Left ventricle myocardium superior (tissue), 1 donor: Measurements from ENCODE around the gene LRAT. TPM values are rescaled to one million over a fixed set of nuclear protein-coding genes. Genes with fewer than 3 reads are reported as not detected.
"Not testable (repeated sequence)": the region's sequence is repeated elsewhere in the genome, so short reads cannot be mapped to it uniquely, and the experiment has no call there.

Source experiments
- ATAC-seq: fragments of 200-7000 bp; cut with Tn5 transposase; one replicate; pipeline ENCODE4 v1.9.1; 2020; ENCODE audit warnings: mild to moderate bottlenecking, moderate library complexity
- DNase-seq: peaks from one replicate; pipeline ENCODE4 v3.0.0-alpha.2; 2020
- intact Hi-C: fragments of 100-400 bp; cut with micrococcal nuclease; formaldehyde crosslinking; loops from one replicate; pipeline ENCODE4 v1.11.0; 2022
- long read RNA-seq: library from polyadenylated mRNA; unstranded; transcript quantifications from one replicate; pipeline ENCODE4 v2.0.0, GENCODE V29; 2021
- total RNA-seq: library from RNA; stranded (reverse); fragmentation: NEBNext Ultra II Directional; extraction: Animal tissue kit (Norgen Biotek cat#: 25700); gene quantifications from one replicate; pipeline ENCODE4 v1.2.1, GENCODE V29; 2021
- donor health status: DM: no; HTN: yes; CAD: no; lungs with severe emphysema.

LRAT gene
- 0.27 TPM for total RNA-seq
- long read RNA-seq, full-length matches to known transcripts = 1 of 1 reads
- long read RNA-seq, partial matches to known transcripts = 0 of 1 reads
- long read RNA-seq, other reads (novel, unspliced or antisense) = 0 of 1 reads

GRCh38 chr4:154743683-154744340 lies at the start of gene LRAT:
TSS of gene LRAT (plus strand) at chr4:154744000. CDS start at chr4:154744327, 327 bp downstream.
- ATAC-seq (peak; percentile 56), DNase-seq (peak; percentile 44)
- intact Hi-C loops = no loop called here

DNA sequence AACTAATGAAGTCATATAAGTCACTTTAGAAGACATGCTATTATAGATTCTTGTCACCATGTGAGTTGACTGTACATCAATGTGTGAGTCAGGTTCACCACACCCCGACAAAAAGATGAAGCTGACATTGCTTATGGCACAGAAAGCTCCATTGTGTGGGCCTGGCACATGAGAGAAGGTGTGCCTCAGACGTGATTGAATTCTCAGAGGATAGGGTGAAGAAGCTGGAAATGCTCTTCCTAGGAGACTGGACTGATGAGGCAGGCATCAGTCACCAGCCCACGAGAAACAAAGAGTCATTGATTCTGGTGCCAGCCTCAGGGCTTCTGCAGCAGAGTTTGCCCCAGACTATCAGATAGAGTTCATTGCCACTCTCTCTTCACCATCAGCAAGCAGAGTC lies 35.9 kb upstream of the LRAT start:
- ATAC-seq = no peak
- intact Hi-C loops = no loop called here

DNA sequence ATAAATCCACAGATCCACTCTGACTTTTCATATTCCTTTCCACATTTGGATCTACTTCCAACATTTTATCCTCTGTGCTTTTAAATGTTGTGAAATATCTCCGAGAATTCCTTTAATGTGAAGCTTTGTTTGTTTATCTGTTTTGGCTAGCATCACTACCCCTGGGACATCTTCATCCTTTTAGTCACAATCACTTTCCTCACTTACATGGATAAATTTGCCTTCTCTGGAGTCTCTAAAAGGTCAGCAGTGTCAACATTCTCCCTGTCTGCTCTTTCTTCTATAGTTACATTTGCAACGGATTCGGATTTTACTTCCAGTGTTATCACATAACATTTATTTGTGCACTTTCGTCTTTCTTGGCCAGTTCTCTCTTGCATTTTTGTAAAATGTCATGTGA lies 34.2 kb upstream of the LRAT start:
- intact Hi-C loops = no loop called here
- ATAC-seq = no peak
- DNase-seq = no peak

More for the DNA sequence above, 35.9 kb upstream of the LRAT start:
- no peak for DNase-seq

GRCh38 chr4:154711522-154711921 lies 32.3 kb upstream of the LRAT start:
- ATAC-seq (no peak), DNase-seq (no peak)
- intact Hi-C loops = no loop called here

DNA sequence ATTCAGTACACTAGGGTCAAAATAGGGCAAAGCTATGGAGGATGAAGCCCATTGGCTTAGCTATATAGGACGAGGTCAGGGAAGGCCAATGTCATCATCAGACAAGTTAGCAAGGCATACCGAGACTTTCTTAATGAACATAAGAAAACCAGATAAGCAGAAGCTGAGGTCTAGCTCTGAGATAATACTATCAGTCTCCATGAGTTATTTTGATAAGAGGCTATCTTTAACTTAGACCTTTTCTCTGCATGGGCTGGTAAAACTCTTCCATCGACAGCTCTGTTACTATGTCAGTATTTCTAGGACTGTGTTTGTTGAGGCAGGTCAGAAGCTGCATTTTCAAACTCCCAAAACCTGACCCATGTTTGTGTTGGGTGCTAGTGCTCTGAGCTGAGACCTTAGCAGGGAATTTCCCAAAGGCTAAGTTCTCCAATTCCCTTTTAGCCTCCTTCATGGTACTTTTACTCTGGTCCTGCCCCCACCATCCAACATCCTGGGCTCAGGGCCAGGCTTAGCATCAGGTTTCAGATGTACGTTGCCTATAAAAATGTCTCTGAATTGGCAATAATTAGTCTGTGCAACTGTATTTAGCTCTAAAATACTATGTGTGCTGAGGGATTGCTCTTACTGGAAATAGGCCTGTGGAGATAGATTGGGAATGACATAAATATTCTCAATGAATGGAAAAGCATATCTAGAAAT lies 29.3 kb upstream of the LRAT start:
- intact Hi-C loops = no loop called here
- ATAC-seq (no peak), DNase-seq (no peak)

DNA sequence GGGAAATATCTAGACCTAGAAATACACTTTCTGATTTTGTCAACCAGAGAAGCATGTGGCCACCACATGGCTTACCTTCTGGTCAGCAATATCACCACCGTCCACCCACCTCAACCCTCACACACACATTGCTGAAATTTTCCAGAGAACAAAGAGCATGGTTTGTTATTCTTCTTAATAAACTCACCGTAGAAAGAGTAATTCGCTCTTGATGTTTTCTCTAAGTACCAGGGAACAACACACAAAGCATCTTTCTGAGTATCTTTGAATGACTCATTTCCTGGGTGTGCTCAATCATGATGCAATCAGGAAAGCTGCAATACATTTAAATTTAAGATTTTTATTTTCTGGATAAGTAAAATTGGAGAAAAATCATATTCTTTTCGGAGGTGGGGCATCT lies 24.7 kb upstream of the LRAT start:
- DNase-seq (no peak), ATAC-seq (no peak)
- intact Hi-C loops = no loop called here

DNA sequence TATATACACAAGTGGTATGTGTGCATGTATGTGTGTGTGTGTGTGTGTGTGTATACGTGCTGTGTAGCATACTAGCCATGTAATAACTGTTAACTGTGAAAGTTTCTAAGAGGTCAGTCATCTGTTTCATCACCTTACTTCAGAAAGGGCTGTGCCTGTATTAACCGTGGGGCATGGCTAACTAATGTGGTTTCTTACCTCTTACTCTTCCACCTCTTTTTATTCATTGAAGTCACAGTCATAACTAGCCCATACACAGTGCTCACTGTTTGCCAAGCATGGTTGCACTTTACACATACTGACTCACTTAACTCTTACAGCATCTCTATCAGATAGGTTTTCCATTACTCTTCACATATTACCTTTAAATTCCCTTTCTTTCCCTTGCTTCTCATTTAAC lies 23.7 kb upstream of the LRAT start:
- intact Hi-C loops = no loop called here
- DNase-seq = no peak
- ATAC-seq = no peak

GRCh38 chr4:154720618-154721267 lies 23.1 kb upstream of the LRAT start:
- ATAC-seq (no peak), DNase-seq (no peak)
- intact Hi-C loops = no loop called here

GRCh38 chr4:154722262-154722661 lies 21.5 kb upstream of the LRAT start:
- DNase-seq = no peak
- ATAC-seq = no peak
- intact Hi-C loops = no loop called here

GRCh38 chr4:154723601-154724000 lies 20.2 kb upstream of the LRAT start:
- intact Hi-C loops, ATAC-seq, DNase-seq: not testable (repeated sequence)

- intact Hi-C loops = no loop called here
- ATAC-seq (no peak), DNase-seq (no peak)
Measured at GRCh38 chr4:154727540-154727939, 16.3 kb upstream of the LRAT start.

DNA sequence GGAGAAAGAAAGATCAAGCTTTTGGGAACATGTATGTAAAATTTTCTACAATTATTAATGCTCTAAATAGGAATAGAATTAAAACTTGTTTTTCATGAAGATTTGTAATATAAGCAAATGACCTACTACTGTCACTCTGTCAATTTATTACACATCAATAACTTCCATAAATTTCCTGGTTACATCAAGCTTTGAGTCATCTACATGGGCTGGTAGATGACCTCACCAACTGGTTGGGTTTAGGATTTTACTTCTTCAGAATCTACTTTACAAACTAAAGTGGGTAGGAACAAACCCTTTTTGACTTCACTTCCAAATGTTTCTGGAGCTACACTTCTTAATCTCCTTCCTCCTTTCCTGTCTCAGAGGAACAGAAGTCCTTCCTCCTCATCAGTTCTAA lies 12.0 kb upstream of the LRAT start:
- intact Hi-C loops = no loop called here
- DNase-seq = no peak
- ATAC-seq = no peak

GRCh38 chr4:154732669-154733068 lies 11.1 kb upstream of the LRAT start:
- DNase-seq (no peak), ATAC-seq (no peak)
- intact Hi-C loops = no loop called here

GRCh38 chr4:154736770-154737169 lies 7.0 kb upstream of the LRAT start:
- intact Hi-C loops = no loop called here
- ATAC-seq (no peak), DNase-seq (no peak)

DNA sequence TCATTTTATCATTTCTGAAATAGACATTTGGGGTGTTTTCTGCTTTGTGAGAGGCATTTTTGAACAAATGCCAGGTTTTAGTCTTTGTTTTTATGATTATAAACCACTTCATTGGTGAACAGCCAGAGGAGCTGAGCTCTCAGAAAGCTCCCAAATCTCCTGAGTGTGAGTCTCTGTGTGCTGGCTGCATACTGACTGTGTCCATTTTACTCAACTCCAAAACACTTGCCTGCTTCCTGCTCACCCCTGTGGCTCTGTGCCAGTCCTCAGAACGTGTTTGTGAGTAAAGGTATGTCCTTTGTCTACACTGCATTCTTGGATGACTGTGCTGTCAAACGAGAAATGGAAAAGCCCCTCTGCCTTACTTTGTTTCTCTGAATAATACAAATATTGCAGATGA lies 5.4 kb upstream of the LRAT start:
- no peak for DNase-seq
- no peak for ATAC-seq
- intact Hi-C loops = no loop called here

DNA sequence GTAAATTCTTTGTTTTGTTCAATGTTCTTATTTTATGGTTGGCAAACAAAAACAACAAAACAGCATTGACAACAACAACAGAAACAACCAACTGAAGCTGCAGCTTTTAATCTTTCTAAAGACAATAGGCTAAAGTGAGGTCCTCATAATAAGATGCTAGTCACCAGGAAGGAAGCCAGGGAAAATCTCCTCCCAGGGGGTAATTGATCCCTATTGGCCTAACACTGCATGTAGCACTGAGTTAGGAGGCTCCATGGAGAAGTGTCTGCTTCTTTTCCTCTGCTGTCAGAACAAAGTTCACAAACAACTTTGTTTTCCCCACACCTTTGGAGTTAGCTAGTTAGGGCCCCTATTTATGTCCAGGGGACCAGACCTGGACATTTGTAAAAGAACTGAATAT lies 4.7 kb upstream of the LRAT start:
- intact Hi-C loops = no loop called here

GRCh38 chr4:154740462-154740861 lies 3.3 kb upstream of the LRAT start:
- intact Hi-C loops = no loop called here
- ATAC-seq (no peak), DNase-seq (no peak)

More for the DNA sequence above, 4.7 kb upstream of the LRAT start:
- no peak for DNase-seq
- no peak for ATAC-seq

GRCh38 chr4:154741131-154741665 lies 2.6 kb upstream of the LRAT start:
- no peak for DNase-seq
- ATAC-seq = no peak
- intact Hi-C loops = no loop called here

- DNase-seq = no peak
- no peak for ATAC-seq
- intact Hi-C loops = no loop called here
Measured at GRCh38 chr4:154741922-154742850, 1.6 kb upstream of the LRAT start.
